Neutrophil (primary cell): ENCODE data around the gene KDM4B.

Experiments
- H3K27ac ChIP-seq: fragments of 200-600 bp; sonication (generic); 2 replicates; pipeline ENCODE4 v1.5.1; 2016; ENCODE audit warnings: mild to moderate bottlenecking, moderate library complexity
- H3K27me3 ChIP-seq: fragments of 200-600 bp; sonication (generic); 2 replicates; pipeline ENCODE4 v1.6.0; 2016; ENCODE audit warnings: mild to moderate bottlenecking
- H3K36me3 ChIP-seq: fragments of 200-600 bp; sonication (generic); 2 replicates; pipeline ENCODE4 v1.5.1; 2017
- H3K4me1 ChIP-seq, 2 experiments: fragments of 200-600 bp in 1 of 2; sonication (generic) in 1 of 2; 1 replicate in 1 of 2; 2 replicates in 1 of 2; pipeline versions ENCODE4 v1.5.1 to v1.6.1; 2013 to 2016; ENCODE audit warnings: low read depth in 1 of 2, low read length in 1 of 2, mild to moderate bottlenecking in 1 of 2, moderate library complexity in 1 of 2; ENCODE audit not compliant: control insufficient read depth in 1 of 2, insufficient read depth in 1 of 2
- H3K4me3 ChIP-seq, 2 experiments: fragments of 200-600 bp in 1 of 2; sonication (generic) in 1 of 2; 1 replicate in 1 of 2; 2 replicates in 1 of 2; pipeline ENCODE4 v1.5.1; 2013 to 2016; ENCODE audit warnings: low read depth in 1 of 2, low read length in 1 of 2, mild to moderate bottlenecking in 1 of 2, moderate library complexity in 1 of 2
- H3K9me3 ChIP-seq: fragments of 200-600 bp; sonication (generic); 2 replicates; pipeline ENCODE4 v1.5.1; 2016
- CTCF ChIP-seq: fragments of 200-600 bp; sonication (generic); IDR thresholded peaks from 2 replicates; pipeline ENCODE4 v1.5.1; 2016; ENCODE audit warnings: antibody characterized with exemption

Gene KDM4B

GRCh38 chr19:5141129-5141849, 172.4 kb downstream of the KDM4B start:
- H3K4me3 ChIP-seq, result no peak overlapping the region
- no peaks in the 10 kb centered on the region for H3K27me3 ChIP-seq
- no peaks in the 10 kb centered on the region for H3K9me3 ChIP-seq
- H3K4me1 ChIP-seq, result peaks cover 23 to 26% of the 10 kb centered on the region in 2 experiments
- no peak for TF ChIP-seq CTCF
- no peak overlapping the region for H3K27ac ChIP-seq
- H3K36me3 ChIP-seq, result peaks cover 100% of the 10 kb centered on the region

GRCh38 chr19:5141850-5142724, 173.2 kb downstream of the KDM4B start:
- H3K4me3 ChIP-seq, result no peak overlapping the region
- H3K27me3 ChIP-seq, result no peaks in the 10 kb centered on the region
- H3K36me3 ChIP-seq, result peaks cover 100% of the 10 kb centered on the region
- H3K4me1 ChIP-seq, result peaks cover 23 to 26% of the 10 kb centered on the region in 2 experiments
- no peak overlapping the region for H3K27ac ChIP-seq
- no peak for TF ChIP-seq CTCF
- no peaks in the 10 kb centered on the region for H3K9me3 ChIP-seq

GRCh38 chr19:5142725-5143097, 173.8 kb downstream of the KDM4B start:
- no peak overlapping the region for H3K27ac ChIP-seq
- no peak overlapping the region for H3K4me3 ChIP-seq
- no peak for TF ChIP-seq CTCF
- no peaks in the 10 kb centered on the region for H3K27me3 ChIP-seq
- peaks cover 23 to 26% of the 10 kb centered on the region in 2 experiments for H3K4me1 ChIP-seq
- H3K9me3 ChIP-seq, result no peaks in the 10 kb centered on the region
- H3K36me3 ChIP-seq, result peaks cover 100% of the 10 kb centered on the region

- no peak for TF ChIP-seq CTCF
These were observed 174.8 kb downstream of the KDM4B start for GRCh38 chr19:5143471-5144411.

GRCh38 chr19:5144545-5145179, 175.7 kb downstream of the KDM4B start:
- H3K27ac ChIP-seq, result no peak overlapping the region
- H3K36me3 ChIP-seq, result peaks cover 100% of the 10 kb centered on the region
- no peak overlapping the region for H3K4me3 ChIP-seq
- H3K4me1 ChIP-seq, result peaks cover 9 to 13% of the 10 kb centered on the region in 2 experiments
- H3K9me3 ChIP-seq, result no peaks in the 10 kb centered on the region
- no peak for TF ChIP-seq CTCF
- H3K27me3 ChIP-seq, result no peaks in the 10 kb centered on the region

More at GRCh38 chr19:5143471-5144411, 174.8 kb downstream of the KDM4B start:
- Histone ChIP-seq H3K4me1 (peaks cover 19 to 22% of the 10 kb centered on the region in 2 experiments), H3K36me3 (peaks cover 100% of the 10 kb centered on the region), H3K27ac (no peak overlapping the region), H3K27me3 (no peaks in the 10 kb centered on the region), H3K4me3 (no peak overlapping the region), H3K9me3 (no peaks in the 10 kb centered on the region)
